Suppressor macrophage (primary cell): ENCODE data around the gene RNF4.
A peak's percentile ranks its signal among the peaks of the same experiment; 100 is the strongest.

Source experiments
- DNase-seq, 4 experiments: peaks; one replicate each; pipeline ENCODE4 v3.0.0-alpha.2; 2020 to 2022

RNF4 gene

DNA sequence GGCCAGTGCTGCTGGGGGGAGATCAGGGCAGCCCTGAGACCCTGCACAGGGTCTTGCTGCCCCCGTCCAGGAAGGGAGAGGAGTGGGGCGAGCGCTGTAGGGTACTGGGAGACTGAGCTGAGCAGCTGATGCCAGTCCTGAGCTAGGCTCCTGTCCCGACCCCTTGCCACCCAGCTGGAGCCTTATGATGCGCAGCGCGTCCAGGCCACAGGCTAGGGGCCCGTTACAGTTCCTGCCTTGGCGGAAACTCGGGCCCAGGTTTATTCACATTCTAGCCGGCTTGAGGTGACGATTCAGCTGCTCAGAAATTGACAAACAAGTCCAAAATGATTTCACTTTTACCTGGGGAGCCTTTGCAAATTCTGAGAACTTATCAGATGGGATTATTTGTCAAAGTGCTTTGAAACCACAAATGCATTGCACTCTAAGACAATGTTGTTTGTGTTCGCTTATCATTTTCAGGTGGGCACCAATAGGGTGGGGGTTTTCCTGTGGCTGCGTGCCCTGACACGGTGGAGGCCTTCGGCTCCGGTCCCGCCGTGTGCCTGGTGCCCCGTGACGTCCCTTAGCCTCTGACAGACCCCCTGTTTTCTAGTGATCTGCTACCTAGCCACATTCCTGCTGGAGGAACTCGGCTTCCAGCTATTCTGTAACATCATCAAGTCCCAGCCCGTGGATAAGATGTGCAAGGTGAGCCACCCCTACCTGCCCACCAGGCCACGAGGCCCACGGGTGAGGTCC, 31.3 kb upstream of the RNF4 start:
- no peak for DNase-seq

DNA sequence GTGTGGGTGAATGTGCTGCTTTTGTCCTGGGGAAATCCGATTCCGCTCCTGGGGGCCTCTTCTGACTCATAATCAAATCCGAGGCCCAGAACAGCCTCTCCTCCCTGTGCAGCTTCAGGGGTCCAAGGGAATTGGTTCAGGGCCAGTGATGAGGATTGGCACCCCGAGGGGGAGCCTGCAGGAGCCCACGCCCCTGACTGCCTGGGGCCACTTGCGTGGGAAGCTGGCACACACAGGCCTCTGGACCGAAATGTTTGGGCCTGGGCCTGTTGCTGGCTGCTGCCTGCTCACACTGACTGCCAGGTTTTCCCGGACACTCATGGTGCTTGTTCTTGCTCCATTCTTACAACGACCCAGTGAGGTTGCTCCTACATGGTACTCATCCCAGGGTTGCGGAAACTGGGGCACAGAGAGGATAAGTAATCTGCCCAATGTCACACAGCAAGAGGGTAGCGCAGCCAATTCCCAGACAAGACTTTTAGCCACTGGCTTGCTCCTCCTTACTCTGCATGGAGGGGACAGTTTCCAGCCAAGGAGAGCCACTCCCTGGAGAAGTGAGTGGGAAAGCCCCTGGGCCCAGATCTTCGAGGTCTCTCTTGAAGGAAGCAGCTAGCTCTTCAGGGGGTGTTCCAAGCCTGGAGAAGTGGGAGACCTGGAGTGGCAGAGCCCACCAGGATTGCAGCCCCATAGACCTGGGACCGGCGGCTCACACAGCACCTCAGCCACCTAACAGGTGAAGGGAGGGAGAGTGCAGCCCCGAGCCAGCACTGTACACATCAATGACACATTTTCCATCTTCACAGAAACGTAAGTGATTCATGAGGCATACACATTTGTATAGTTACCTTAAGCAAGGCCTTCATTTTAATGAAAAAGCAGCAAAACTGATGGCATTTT, 29.8 kb upstream of the RNF4 start:
- DNase-seq: no peak

DNA sequence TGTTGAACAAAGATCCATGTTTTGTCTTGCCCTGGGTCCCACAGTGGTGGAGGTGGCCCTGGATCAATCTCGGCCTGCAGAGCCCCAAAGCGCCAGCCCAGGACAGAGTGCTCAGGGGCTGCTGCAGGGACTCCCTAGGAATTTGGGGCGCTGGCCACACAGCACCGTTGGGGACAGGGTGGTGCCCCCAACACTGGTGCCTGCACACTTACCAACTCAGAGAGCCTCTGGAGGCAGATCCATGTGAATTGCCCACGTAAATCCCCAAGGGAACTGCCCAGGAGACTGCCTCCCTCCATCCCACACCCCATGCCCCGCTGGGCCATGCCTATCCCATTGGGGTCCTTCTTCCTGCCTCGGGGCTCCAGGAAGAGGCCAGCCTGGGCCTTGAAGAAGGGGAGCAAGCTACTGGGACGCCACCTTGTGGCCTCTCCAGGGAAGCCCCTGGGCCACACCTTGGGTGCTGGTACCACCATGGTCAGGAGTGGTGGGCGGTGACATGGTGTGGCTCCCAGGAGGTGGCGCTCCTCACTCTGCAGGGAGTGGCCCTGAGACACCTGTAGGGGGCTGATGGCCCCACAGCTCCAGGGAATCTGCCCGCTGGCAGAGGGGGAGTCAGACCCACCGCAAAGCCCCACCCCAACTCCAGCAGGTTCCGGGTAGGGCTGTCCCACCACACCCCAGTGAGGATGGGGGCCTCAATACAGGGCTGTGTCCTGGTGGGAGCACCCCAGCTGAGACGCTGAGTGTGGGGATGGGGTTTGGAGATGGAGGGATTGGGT, 27.3 kb upstream of the RNF4 start:
- peak; percentile 72 to 86 (median 79) for DNase-seq

DNA sequence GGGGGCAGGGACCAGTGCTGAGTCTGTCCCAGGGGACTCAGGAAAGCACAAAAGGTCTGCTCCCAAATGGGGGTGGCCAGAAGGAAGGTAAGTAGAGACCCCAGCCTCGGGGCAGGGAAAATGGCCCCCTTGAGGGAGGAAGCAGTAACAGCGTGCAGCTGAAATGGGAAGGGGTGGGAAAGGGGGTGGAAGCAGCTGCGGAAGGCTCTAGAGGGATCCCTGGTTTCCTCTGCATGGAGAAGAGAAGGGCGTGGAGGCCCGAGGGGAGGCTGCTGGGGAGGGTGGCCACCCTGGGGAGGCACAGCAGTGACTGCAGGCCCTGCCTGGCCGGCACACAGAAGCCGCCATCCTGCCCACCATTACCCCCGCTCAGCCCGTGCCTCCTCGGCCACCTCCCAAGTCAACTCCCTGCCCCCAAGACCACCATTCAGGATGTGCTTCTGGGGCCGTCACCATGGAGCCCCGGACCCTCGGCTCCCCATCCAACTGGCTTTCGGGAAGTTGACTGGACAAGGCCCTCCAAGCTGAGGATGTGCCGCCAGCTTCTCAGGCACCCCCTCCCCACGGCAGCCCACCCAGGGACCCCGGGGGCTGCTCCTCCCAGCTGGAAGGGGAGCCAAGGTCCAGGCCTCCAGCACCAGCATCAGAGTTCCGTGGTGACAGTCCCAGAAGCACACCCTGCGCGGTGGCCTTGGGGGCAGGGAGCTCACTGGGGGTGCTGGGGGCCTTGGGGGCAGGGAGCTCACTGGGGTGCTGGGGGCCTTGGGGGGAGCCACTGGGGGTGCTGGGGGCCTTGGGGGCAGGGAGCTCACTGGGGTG, 26.5 kb upstream of the RNF4 start:
- DNase-seq: no peak

DNA sequence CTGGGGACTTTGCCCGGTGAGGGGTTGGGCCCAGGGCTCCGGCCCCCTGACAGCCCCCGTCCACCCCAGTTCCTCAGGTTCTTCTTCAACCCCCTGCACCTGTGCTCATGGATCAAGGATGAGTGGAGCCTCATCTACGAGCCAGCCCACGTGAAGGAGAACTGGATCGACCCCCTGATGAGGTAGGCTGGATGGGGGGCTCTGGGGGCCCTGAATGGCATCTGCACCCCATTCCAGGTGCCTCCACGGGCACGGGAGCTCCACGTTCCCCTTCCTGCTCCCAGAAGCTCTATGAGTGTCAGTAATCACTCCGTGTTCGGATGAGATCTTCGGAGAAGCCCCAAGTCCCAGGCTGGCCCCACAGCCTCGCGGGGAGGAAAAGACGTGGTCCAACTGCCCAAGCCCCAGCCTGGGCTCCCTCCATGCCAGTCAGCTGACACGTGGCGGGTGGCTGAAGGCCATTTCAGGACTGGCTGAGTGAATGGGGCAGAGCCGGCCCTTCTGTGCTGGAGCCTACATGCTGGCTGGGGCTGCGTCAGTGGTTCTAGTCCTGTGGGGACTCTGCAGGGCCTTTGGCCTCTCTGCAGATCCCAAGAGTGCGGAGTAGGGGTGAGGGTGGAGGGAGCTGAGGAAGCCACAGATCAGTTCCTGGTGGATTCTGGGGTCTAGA, 25.7 kb upstream of the RNF4 start:
- DNase-seq: no peak

GRCh38 chr4:2443956-2444740, 24.8 kb upstream of the RNF4 start:
- no peak for DNase-seq

DNA sequence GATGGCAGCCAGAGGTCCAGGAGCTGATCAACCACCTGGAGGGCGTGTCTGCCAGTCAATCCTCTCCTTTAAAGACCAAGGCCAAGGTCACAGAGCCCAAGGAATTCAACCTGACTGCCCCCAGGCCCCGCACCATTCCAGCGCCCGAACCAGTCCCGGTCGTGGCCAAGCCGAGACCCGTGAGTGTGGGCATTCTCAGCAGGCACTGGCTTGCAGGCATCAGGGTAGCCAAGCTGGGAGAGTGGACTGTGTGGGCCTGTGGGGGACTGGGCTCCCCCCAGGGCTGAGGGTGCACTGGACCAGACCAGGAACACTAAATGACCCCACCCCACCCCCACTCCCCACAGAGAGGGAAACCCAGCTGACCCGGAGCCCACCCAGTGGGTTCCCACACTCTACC, 23.8 kb upstream of the RNF4 start:
- no peak for DNase-seq

DNA sequence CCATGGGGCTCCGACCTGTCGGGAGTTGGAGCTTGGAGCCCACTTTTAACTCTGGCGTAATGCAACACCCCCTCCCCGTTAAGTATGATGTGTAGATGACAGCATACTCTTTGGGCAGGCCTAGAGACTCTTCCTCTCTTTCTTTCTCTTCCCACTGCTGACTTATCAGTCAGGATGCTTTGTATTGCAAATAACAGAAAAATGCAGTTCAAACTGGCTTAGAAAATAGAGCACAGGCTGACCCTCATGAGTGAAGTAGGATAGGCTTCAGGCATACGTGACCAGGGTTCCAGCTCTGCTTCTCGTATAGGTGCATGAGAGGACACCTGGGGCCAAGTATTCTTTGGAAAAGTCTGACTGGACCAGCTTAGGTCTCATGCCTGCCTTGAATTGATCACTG, 23.3 kb upstream of the RNF4 start:
- DNase-seq: no peak

DNA sequence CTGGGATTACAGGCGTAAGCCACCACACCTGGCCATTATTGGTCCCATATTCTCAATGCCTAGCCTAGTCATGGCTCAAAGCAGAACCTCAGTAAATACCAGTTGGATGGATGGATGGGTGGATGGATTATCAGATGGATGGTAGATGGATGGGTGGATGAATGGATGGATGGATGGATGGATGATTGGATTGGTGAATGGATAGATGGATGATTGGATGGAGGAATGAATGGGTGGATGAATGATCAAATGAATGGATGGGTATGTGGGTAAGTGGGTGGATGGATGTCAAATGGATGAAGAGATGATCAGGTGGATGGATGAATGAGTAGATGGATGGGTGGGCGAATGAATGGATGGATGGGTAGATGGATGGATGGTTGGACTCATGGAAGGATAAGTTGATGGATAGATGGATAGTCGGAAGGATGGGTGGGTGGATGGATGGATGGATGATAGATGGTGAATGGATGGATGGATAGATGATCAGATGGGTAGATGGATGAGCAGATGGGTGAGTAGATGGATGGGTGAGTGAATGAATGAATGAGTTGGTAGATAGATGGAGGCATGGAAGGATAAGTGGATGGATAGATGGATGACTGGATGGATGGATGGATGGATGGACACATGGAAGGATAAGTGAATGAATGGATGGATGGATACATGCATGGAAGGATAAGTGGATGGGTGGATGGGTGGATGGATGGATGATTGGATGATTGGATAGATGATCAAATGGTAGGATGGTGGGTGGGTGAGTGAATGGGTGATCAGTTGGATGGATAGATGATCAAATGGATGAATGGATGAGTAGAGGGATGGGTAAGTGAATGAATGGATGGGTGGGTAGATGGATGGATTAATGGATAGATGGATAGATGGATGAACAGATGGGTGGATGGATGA, 22.0 kb upstream of the RNF4 start:
- no peak for DNase-seq

DNA sequence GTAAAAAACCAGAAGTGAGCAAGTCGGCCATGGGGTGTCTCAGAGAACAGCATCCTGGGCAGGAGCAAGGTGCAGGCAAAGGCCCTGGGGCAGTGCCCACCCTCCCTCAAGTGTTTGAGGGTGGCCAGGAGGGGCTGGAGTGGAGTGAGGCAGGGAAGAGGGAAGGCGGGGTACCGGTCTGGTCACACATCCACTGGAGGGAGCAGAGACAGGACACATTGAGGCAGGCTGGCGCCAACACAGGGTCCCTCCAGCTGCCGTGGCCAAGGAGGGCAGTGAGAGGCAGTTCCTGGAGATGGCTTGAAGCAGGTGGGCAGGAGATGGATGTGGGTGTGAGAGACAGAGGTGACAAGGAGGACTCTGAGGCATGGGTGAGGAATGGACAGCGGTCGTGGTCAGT, 20.3 kb upstream of the RNF4 start:
- DNase-seq: no peak

DNA sequence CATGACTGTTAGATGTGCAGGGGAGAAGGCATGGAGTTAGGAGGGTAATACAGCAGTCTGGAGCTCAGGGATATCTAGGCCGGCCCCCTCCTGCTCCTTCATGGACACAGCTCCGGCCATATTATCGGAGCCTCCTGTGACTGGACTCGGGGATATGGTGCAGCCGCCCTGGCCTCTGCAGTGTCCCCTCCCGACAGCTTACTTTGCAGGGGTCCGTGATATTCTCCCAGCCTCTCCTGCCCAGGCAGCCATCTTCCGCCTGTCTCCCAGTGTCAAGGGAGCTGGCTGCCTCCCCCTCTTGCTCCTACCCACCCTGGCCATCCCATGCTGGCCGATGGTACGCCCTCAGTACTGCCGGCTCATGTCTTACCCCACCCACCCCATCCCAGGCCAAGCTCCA, 19.9 kb upstream of the RNF4 start:
- no peak for DNase-seq

GRCh38 chr4:2449511-2450392, 19.2 kb upstream of the RNF4 start:
- DNase-seq: no peak

DNA sequence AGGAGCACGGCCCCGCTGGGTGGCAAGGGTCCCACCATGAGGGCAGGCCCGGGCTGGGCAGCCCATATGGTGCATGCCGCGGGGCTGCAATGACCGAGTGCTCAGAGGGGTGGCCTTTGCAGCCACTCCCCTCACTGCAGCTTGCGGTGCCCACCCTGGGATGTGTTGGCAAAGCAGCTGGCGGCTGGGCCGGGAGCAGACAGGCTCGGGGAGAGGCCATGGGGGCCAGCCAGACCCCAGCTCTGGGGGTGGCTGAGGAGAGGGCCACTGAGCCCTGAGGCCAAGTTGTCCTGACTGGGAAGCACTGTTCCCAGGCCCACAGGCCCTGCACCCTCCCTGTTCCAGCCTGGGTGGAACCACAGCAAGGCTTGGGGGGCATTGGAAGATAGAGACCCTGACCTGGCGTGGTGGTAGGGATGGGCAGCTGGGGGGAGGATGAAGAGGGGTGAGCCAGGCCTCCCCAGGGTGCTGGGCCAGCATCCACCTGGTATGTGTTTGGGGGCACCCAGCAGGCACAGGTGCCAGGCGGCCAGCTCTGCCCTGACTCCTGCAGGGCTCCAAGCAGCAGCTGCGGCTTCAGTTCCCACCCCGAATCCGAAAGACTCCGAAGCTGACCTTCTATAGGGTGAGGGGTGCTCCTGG, 18.4 kb upstream of the RNF4 start:
- DNase-seq: no peak

DNA sequence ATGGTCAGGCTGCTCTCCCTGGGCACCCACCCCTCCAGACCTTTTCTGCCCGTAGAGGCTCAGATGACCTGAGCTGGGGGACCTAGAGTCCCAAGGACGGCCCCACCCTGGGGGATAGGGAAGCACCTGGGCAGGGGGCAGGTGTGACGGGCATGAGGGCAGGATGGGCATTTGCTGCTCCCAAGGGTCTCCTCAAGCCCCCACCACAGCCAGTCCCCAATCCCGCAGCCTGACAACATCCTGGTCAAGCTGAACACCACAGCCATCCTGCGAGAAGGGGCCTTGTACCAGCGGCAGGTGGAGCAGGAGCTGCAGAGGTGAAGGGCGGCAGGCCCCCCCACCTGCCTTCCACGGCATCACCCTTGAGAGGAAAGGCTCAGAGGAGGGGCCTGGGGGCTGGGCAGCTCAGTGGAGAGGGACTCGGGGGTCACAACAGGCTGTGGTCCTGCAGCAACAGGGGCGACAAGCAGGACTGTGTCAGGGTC, 17.8 kb upstream of the RNF4 start:
- DNase-seq: no peak

GRCh38 chr4:2451821-2452785, 16.8 kb upstream of the RNF4 start:
- no peak for DNase-seq

- DNase-seq: no peak
Observed at GRCh38 chr4:2457481-2458295, 11.2 kb upstream of the RNF4 start.
